H9 (cell line): ENCODE measurements around the gene RTP1. TPM values are rescaled to one million over a fixed set of nuclear protein-coding genes. Genes with fewer than 3 reads are reported as not detected.

Experiments used
- DNase-seq: peaks from one replicate; pipeline ENCODE4 v3.0.0-alpha.2; 2017
- H2AFZ ChIP-seq: one replicate; pipeline ENCODE4 v1.6.1; 2013; ENCODE audit warnings: mild to moderate bottlenecking, low read length, control low read depth, moderate library complexity
- H2AK5ac ChIP-seq: 2 replicates; pipeline ENCODE4 v1.6.1; 2013; ENCODE audit warnings: low read length, control low read depth, mixed read lengths; ENCODE audit not compliant: insufficient read length
- H2BK120ac ChIP-seq: one replicate; pipeline ENCODE4 v1.6.1; 2013; ENCODE audit warnings: low read depth, mild to moderate bottlenecking, low read length, control low read depth, inconsistent platforms; ENCODE audit not compliant: poor library complexity, severe bottlenecking
- H2BK12ac ChIP-seq: 2 replicates; pipeline ENCODE4 v1.6.1; 2013; ENCODE audit warnings: low read length, control low read depth, mixed read lengths, low read depth; ENCODE audit not compliant: insufficient read length
- H2BK15ac ChIP-seq: 2 replicates; pipeline ENCODE4 v1.6.1; 2013; ENCODE audit warnings: low read depth, low read length, control low read depth
- H2BK20ac ChIP-seq: one replicate; pipeline ENCODE4 v1.6.1; 2013; ENCODE audit warnings: low read depth, mild to moderate bottlenecking, low read length, control low read depth, inconsistent platforms; ENCODE audit not compliant: poor library complexity, severe bottlenecking
- H2BK5ac ChIP-seq: 2 replicates; pipeline ENCODE4 v1.6.1; 2013; ENCODE audit warnings: low read length, control low read depth, mixed read lengths; ENCODE audit not compliant: insufficient read length
- H3K14ac ChIP-seq: 2 replicates; pipeline ENCODE4 v1.6.1; 2013; ENCODE audit warnings: low read length, control low read depth; ENCODE audit not compliant: insufficient read depth
- H3K18ac ChIP-seq: 2 replicates; pipeline ENCODE4 v1.6.1; 2013; ENCODE audit warnings: low read depth, mild to moderate bottlenecking, mixed read lengths, low read length, control low read depth; ENCODE audit not compliant: insufficient read length
- H3K23ac ChIP-seq: 2 replicates; pipeline ENCODE4 v1.6.1; 2013; ENCODE audit warnings: low read length, control low read depth, mixed read lengths, low read depth; ENCODE audit not compliant: insufficient read length
- H3K23me2 ChIP-seq: 2 replicates; pipeline ENCODE4 v1.6.1; 2013; ENCODE audit warnings: low read depth, mild to moderate bottlenecking, mixed read lengths, low read length, control low read depth; ENCODE audit not compliant: insufficient read length, poor library complexity, severe bottlenecking
- H3K27ac ChIP-seq: 2 replicates; pipeline ENCODE4 v1.5.1; 2013; ENCODE audit warnings: low read length, control low read depth, mixed read lengths, low read depth; ENCODE audit not compliant: insufficient read length
- H3K27me3 ChIP-seq: 2 replicates; pipeline ENCODE4 v1.6.1; 2013; ENCODE audit warnings: low read length, control low read depth, inconsistent platforms; ENCODE audit not compliant: insufficient read depth
- H3K4ac ChIP-seq: 2 replicates; pipeline ENCODE4 v1.6.1; 2013; ENCODE audit warnings: low read depth, mild to moderate bottlenecking, control low read depth, inconsistent platforms, low read length, moderate library complexity
- H3K4me1 ChIP-seq: 2 replicates; pipeline ENCODE4 v1.6.1; 2013; ENCODE audit warnings: low read length, control low read depth, inconsistent platforms; ENCODE audit not compliant: insufficient read depth
- H3K4me2 ChIP-seq: 2 replicates; pipeline ENCODE4 v1.6.1; 2013; ENCODE audit warnings: low read length, control low read depth, mixed read lengths; ENCODE audit not compliant: insufficient read length, insufficient read depth
- H3K56ac ChIP-seq: 2 replicates; pipeline ENCODE4 v1.6.1; 2013; ENCODE audit warnings: low read depth, mild to moderate bottlenecking, mixed read lengths, low read length, control low read depth; ENCODE audit not compliant: insufficient read length
- H3K79me1 ChIP-seq: 2 replicates; pipeline ENCODE4 v1.6.1; 2013; ENCODE audit warnings: low read depth, mild to moderate bottlenecking, moderate library complexity, low read length, control low read depth, inconsistent platforms; ENCODE audit not compliant: insufficient read depth, poor library complexity, severe bottlenecking
- H3K79me2 ChIP-seq: 2 replicates; pipeline ENCODE4 v1.6.1; 2013; ENCODE audit warnings: low read length, control low read depth, inconsistent platforms; ENCODE audit not compliant: insufficient read depth
- H3K9ac ChIP-seq: 2 replicates; pipeline ENCODE4 v1.6.1; 2013; ENCODE audit warnings: low read length, control low read depth, mixed read lengths; ENCODE audit not compliant: insufficient read length; ENCODE audit errors: extremely low read depth
- H3K9me3 ChIP-seq: one replicate; pipeline ENCODE4 v1.6.1; 2013; ENCODE audit warnings: low read depth, low read length, inconsistent platforms; ENCODE audit not compliant: control insufficient read depth
- H3T11ph ChIP-seq: one replicate; pipeline ENCODE4 v1.6.1; 2013; ENCODE audit warnings: mild to moderate bottlenecking, low read length, control low read depth, inconsistent platforms
- H4K20me1 ChIP-seq: one replicate; pipeline ENCODE4 v1.6.1; 2013; ENCODE audit not compliant: control insufficient read depth, insufficient read length, insufficient read depth
- H4K5ac ChIP-seq: 2 replicates; pipeline ENCODE4 v1.6.1; 2013; ENCODE audit warnings: low read depth, mild to moderate bottlenecking, mixed read lengths, low read length, control low read depth; ENCODE audit not compliant: insufficient read length
- H4K8ac ChIP-seq: replicated peaks from 2 replicates; pipeline ENCODE4 v1.6.1; 2013; ENCODE audit warnings: low read length, control low read depth, mixed read lengths, low read depth; ENCODE audit not compliant: insufficient read length
- H4K91ac ChIP-seq: 2 replicates; pipeline ENCODE4 v1.6.1; 2013; ENCODE audit warnings: low read depth, mild to moderate bottlenecking, moderate library complexity, mixed read lengths, low read length, control low read depth; ENCODE audit not compliant: insufficient read length
- H3K27ac Mint-ChIP-seq, 3 experiments: 2 replicates in 2 of 3; 3 replicates in 1 of 3; pipeline ENCODE4 v1.8.0; 2020 to 2021; ENCODE audit warnings: mixed read lengths in 3 of 3, mild to moderate bottlenecking in 1 of 3, moderate library complexity in 1 of 3
- H3K27me3 Mint-ChIP-seq: 2 replicates; pipeline ENCODE4 v1.8.0; 2021; ENCODE audit warnings: low read depth, mild to moderate bottlenecking, moderate library complexity, mixed read lengths
- H3K36me3 Mint-ChIP-seq, 3 experiments: 2 replicates in 2 of 3; 3 replicates in 1 of 3; pipeline ENCODE4 v1.8.0; 2020 to 2021; ENCODE audit warnings: low read depth in 3 of 3, mixed read lengths in 3 of 3; ENCODE audit not compliant: insufficient read depth in 1 of 3
- H3K4me1 Mint-ChIP-seq, 2 experiments: 2 replicates each; pipeline ENCODE4 v1.8.0; 2020; ENCODE audit warnings: mixed read lengths in 2 of 2
- H3K4me3 Mint-ChIP-seq, 2 experiments: 2 replicates in 1 of 2; 3 replicates in 1 of 2; pipeline ENCODE4 v1.8.0; 2020 to 2021; ENCODE audit warnings: mild to moderate bottlenecking in 2 of 2, mixed read lengths in 2 of 2, moderate library complexity in 1 of 2
- H3K9me3 Mint-ChIP-seq, 2 experiments: 2 replicates in 1 of 2; 3 replicates in 1 of 2; pipeline ENCODE4 v1.8.0; 2020; ENCODE audit warnings: mild to moderate bottlenecking in 2 of 2, mixed read lengths in 2 of 2, moderate library complexity in 1 of 2
- total RNA-seq: library from RNA; stranded (reverse); gene quantifications from 2 replicates; pipeline ENCODE4 v1.2.1, GENCODE V29; 2021
- TF ChIP-seq, protein P1 (sequence below): fragments of 200-600 bp; sonication (generic); conservative IDR thresholded peaks from 3 replicates; pipeline ENCODE4 v1.8.0; 2021; ENCODE audit warnings: antibody characterized with exemption, mild to moderate bottlenecking

The RTP1 gene
- total RNA-seq, 1 experiment from 2014 or later, result 6.6 TPM

DNA sequence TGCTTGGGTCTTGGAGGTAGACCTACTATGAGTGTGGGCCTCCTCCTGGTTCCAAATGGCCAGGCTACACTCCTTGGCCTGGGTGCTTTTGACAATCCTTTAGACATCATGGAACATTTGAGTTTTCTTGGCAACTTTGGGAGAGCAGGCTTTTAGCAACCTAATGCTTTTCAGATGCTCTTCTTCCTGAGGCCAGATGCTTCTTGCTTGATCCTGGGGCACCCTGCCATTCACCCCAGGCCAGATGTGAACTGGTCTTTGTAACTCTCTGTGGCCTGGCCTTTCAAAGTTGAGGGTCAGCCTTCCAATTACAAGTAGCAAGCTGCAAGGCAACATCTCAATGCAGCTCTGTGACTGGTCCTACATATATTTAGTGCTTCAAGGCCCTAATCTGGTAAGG, 40.5 kb downstream of the RTP1 start:
- H3K23me2 ChIP-seq, result no peaks in the 10 kb centered on the region
- H3K27ac ChIP-seq, result no peak overlapping the region
- H3K4me2 ChIP-seq, result no peak overlapping the region
- H3K9me3 ChIP-seq, result no peaks in the 10 kb centered on the region
- no peak for DNase-seq
- H4K8ac ChIP-seq, result no peak overlapping the region
- H2BK120ac ChIP-seq, result no peak overlapping the region
- H3K14ac ChIP-seq, result no peak overlapping the region
- no peaks in the 10 kb centered on the region; a peak in 1 of 5 replicates for H3K9me3 Mint-ChIP-seq
- H3K23ac ChIP-seq, result no peak overlapping the region
- no peaks in the 10 kb centered on the region for H4K20me1 ChIP-seq
- H2BK15ac ChIP-seq, result no peak overlapping the region
- no peak overlapping the region for H3K9ac ChIP-seq
- H2AK5ac ChIP-seq, result no peak overlapping the region
- no peak overlapping the region for H2BK20ac ChIP-seq
- no peak overlapping the region for H4K5ac ChIP-seq
- H3K18ac ChIP-seq, result no peak overlapping the region
- no peaks in the 10 kb centered on the region for H3K79me2 ChIP-seq
- TF ChIP-seq, protein P1, sequence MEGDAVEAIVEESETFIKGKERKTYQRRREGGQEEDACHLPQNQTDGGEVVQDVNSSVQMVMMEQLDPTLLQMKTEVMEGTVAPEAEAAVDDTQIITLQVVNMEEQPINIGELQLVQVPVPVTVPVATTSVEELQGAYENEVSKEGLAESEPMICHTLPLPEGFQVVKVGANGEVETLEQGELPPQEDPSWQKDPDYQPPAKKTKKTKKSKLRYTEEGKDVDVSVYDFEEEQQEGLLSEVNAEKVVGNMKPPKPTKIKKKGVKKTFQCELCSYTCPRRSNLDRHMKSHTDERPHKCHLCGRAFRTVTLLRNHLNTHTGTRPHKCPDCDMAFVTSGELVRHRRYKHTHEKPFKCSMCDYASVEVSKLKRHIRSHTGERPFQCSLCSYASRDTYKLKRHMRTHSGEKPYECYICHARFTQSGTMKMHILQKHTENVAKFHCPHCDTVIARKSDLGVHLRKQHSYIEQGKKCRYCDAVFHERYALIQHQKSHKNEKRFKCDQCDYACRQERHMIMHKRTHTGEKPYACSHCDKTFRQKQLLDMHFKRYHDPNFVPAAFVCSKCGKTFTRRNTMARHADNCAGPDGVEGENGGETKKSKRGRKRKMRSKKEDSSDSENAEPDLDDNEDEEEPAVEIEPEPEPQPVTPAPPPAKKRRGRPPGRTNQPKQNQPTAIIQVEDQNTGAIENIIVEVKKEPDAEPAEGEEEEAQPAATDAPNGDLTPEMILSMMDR, result no peak
- no peaks in the 10 kb centered on the region for H3K27me3 ChIP-seq
- no peaks in the 10 kb centered on the region for H3K79me1 ChIP-seq
- no peak overlapping the region for H3K4ac ChIP-seq
- H2AFZ ChIP-seq, result no peak overlapping the region
- H3K4me1 Mint-ChIP-seq, result 0 out of 4 replicates have a peak, but pooled peaks cover 0 to 3% of the 10 kb centered on the region in 2 experiments
- no peak overlapping the region for H2BK12ac ChIP-seq
- no peak overlapping the region for H3T11ph ChIP-seq
- no peak overlapping the region for H2BK5ac ChIP-seq
- H3K27me3 Mint-ChIP-seq, result no peaks in the 10 kb centered on the region; the same call in 1 of the 2 replicates
- H4K91ac ChIP-seq, result no peak overlapping the region
- no peaks in the 10 kb centered on the region; a peak in 2 of 7 replicates for H3K36me3 Mint-ChIP-seq
- H3K4me3 Mint-ChIP-seq, result no peak overlapping the region
- H3K27ac Mint-ChIP-seq, result no peak overlapping the region
- H3K4me1 ChIP-seq, result no peaks in the 10 kb centered on the region
- no peak overlapping the region for H3K56ac ChIP-seq
